GM21515 (cell line): ENCODE data around the gene MAP7D1.

Experiments used
- ATAC-seq: cut with Tn5 transposase; IDR thresholded peaks from one replicate; pipeline ENCODE4 v1.9.1; 2021; ENCODE audit not compliant: unreplicated experiment

The MAP7D1 gene

GRCh38 chr1:36126797-36127500 lies 29.0 kb upstream of the MAP7D1 start:
- ATAC-seq = no peak

GRCh38 chr1:36128126-36128904 lies 27.6 kb upstream of the MAP7D1 start:
- ATAC-seq = no peak

GRCh38 chr1:36128905-36129206 lies 27.1 kb upstream of the MAP7D1 start:
- no peak for ATAC-seq

- ATAC-seq = no peak
Measured at GRCh38 chr1:36132029-36132428, 23.9 kb upstream of the MAP7D1 start.

- no peak for ATAC-seq
Measured at GRCh38 chr1:36133484-36133883, 22.5 kb upstream of the MAP7D1 start.

- ATAC-seq = no peak
Measured at GRCh38 chr1:36134031-36134430, 21.9 kb upstream of the MAP7D1 start.

DNA sequence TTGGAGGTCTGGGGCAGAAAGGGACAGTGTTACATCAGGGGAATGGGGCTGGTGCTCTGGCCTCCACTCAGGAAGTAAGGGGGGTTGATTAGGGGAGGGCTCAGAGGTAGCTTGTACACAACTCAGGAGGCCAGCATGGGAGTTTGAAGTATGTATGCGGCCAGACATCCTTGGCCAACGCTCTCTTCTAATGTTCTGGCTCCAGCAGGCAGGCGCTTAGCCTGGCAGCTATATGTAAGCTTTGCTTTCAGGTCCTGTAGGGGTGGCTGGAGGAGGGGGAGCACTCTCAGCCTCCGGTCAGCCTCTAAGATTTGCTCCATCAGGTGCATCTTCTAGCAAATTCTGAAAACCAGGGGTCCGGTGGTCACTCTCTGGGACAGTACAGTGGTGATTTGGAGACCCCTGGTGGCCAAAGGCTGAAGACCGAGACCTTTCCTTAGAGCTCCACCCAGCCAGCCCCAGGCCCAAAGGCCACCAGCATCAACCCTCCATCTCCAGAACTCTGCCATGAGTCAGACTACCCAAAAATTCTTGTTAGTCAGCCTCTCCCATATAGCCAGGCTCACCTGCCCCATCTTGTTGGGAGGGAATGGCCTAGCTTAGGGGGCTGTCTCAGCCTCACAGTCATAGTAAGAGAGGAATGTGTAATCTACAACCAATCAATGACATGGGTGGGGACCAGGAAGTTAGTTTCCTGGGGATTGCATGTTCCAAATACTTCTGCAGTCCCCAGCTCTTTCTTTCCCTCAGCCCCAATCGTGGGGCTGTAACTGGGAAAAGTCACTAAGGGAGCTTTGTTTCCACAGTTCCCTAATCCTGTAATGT lies 21.2 kb upstream of the MAP7D1 start:
- no peak for ATAC-seq

DNA sequence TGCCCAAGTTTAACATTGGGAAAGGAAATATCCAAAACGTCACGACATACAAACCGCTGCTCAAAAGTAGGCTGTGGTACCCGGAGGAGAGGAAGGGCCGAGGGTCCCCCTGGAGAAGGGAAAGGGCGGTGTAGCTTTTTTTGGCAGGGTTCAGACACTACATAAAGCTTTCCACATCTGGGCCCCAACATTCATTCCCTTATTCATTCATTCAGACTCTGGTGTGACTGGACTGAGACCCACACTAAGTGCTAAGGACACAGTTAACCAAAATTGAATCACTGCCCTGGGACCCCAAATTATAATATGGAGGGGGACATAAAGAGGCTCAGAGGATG lies 20.7 kb upstream of the MAP7D1 start:
- ATAC-seq = no peak

GRCh38 chr1:36135796-36136195 lies 20.2 kb upstream of the MAP7D1 start:
- ATAC-seq = no peak

DNA sequence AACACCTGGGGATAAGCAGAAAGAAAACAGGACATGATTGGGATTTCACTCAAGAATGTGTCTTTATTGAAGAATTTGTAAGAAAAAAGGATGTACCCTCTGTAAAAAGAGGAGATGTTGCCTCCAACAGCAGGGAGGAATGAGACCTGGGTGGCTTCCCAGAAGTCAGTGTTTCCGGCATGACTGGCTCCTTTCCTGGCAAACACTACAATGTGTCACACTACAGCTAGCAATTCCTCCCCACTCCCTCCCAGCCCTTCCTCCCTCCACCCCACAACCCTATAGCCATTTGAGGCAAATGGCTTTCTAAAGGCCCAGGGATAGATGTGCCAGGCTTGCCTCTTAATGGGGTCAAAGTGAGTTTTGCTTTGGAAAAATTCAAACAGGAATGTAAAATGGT lies 19.4 kb upstream of the MAP7D1 start:
- ATAC-seq = no peak

DNA sequence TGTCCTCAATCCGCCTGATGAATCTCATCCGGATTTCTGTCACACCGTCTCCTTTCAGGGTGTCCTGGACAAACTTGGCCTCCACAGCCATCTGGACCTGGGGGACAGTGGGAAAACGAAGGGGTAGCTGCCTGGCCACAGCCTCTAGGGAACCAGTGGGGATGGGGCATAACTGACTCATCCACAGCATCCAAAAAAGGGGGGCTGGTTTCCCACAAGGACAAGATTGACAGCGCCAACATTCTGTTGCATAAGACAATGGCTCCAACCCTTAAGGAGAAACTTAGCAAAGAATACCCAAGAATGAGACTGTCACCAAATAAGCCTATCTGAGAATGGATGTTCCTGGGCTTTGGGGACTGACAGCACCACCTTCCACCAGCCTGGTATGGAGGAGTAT lies 18.7 kb upstream of the MAP7D1 start:
- ATAC-seq = no peak

DNA sequence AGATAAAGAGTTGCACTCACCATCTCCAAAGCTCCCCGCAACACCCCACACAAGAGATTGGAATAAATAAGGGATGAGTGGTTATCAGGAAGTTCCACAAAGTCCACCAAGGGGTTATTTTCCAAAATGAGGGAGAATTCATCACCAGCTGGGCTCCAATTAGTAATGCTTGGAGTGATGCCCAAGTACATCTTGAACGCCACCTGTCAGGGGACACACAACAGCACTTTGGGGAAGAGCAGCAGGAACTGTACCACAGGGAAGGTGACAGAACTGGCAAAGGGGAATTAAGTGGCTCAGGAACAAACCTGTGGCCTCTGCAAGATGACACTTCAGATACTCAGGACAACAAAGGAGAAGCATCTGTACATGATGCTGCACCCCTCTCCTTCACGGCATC lies 18.2 kb upstream of the MAP7D1 start:
- ATAC-seq = no peak

- ATAC-seq = no peak
Measured at GRCh38 chr1:36139521-36139920, 16.4 kb upstream of the MAP7D1 start.

DNA sequence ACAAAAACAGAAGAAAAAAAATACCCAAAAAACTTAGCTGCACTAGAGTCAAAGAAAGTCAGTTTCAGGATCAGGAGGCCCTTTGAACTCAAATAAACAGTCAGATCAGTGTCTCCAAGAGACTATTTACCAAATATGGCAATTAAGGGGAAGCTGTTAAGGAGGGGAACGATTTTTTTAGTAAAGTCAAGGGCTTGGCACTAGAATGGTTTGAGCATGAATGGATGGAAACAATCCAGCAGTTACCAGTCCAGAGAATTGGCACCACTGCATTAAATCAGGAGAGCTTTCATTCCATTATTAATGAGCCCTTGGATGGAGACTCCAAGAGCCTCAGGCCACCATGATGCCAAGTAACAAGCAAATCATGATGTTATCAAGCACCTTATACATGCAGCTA lies 13.8 kb upstream of the MAP7D1 start:
- no peak for ATAC-seq

GRCh38 chr1:36143424-36143823 lies 12.5 kb upstream of the MAP7D1 start:
- no peak for ATAC-seq

- ATAC-seq = no peak
Measured at GRCh38 chr1:36144413-36144812, 11.5 kb upstream of the MAP7D1 start.

- no peak for ATAC-seq
Measured at GRCh38 chr1:36148821-36149236, 7.1 kb upstream of the MAP7D1 start.

GRCh38 chr1:36149237-36149972 lies 6.6 kb upstream of the MAP7D1 start, which contains the start of gene TRAPPC3:
Gene TRAPPC3, minus strand, starts transcription at chr1:36149486. Its CDS starts 108 bp downstream, at chr1:36149378.
- ATAC-seq = peak; percentile 84

GRCh38 chr1:36149973-36150295 lies 6.0 kb upstream of the MAP7D1 start:
- ATAC-seq = no peak

GRCh38 chr1:36150296-36151133 lies 5.4 kb upstream of the MAP7D1 start:
- ATAC-seq = peak; percentile 39
